SIG-M5 treated with dmso at 0.1 percent for 504 hours (cell line): ENCODE data around the gene PIK3CG.
"Not testable (repeated sequence)": the region's sequence is repeated elsewhere in the genome, so short reads cannot be mapped to it uniquely, and the experiment has no call there.

Experiments
- DNase-seq: peaks from one replicate; lab custom pipeline; 2025; ENCODE audit not compliant: unreplicated experiment; lab: John Stamatoyannopoulos, UW

PIK3CG gene

GRCh38 chr7:106936236-106936635, 71.2 kb downstream of the PIK3CG start:
- no peak for DNase-seq

- DNase-seq: not testable (repeated sequence)
These were observed 73.0 kb downstream of the PIK3CG start for GRCh38 chr7:106938122-106938521.

- DNase-seq: no peak
These were observed 73.7 kb downstream of the PIK3CG start for GRCh38 chr7:106938803-106939202.

GRCh38 chr7:106944035-106944665, 79.1 kb downstream of the PIK3CG start:
- no peak for DNase-seq

- DNase-seq: peak; percentile 72
These were observed 82.2 kb downstream of the PIK3CG start for GRCh38 chr7:106947244-106947728.

- no peak for DNase-seq
These were observed 87.0 kb downstream of the PIK3CG start for GRCh38 chr7:106952001-106952657.

DNA sequence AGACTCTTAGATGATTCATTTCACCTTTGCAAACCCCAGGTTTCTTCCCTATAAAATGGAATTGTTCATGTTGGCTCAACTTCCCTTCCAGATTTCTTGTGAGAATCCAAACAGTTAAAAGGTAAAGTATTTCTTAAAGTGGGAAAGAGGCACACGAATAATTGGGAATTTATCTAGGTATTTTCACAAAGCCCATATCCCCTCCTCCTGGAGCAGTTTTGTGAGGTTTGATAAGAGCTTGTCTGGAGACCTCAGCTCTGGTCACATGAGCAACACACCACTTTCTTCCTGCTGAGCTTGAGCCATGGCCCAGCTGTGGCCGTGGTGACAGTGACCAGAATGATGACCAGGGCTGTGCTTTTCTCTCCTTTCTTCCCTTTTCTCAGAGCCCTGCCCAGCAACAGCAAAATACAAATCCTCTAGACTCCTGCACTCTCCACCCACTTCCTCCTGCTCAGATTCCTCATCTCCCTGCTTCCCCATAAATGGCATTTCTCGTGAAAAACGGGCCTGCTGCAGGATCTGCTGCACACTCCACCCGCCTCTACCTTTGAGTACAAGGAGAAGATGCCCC, 87.7 kb downstream of the PIK3CG start:
- no peak for DNase-seq

- DNase-seq: no peak
These were observed 89.8 kb downstream of the PIK3CG start for GRCh38 chr7:106954840-106955239.

DNA sequence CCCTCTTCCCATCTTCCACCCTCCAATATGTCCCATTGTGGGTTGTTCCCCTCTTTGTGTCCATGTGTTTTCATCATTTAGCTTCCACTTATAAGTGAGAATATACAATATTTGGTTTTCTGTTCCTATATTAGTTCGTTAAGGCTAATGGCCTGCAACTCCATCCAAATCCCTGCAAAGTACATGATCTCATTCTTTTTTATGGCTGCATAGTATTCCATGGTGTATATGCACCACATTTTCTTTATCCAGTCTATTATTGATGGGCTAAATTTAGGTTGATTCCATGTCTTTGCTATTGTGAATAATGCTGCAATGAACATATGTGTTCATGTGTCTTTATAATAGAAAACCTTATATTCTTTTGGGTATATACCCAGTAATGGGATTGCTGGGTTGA, 90.8 kb downstream of the PIK3CG start:
- DNase-seq: not testable (repeated sequence)
